ENCODE results near the gene IKZF1.

Gene IKZF1

GRCh38 chr7:50262916-50263690, 41.4 kb upstream of the IKZF1 start:
- H4K20me1 ChIP-seq (ENCODE audit: control insufficient read depth, insufficient read depth, low read depth, low read length): no peaks in the 10 kb centered on the region
- H3F3A ChIP-seq (ENCODE audit: control insufficient read depth, insufficient read depth): peaks cover 31% of the 10 kb centered on the region
- H3K27ac ChIP-seq (ENCODE audit: low read depth, low read length): no peak overlapping the region
- no peaks in the 10 kb centered on the region for H3K9me2 ChIP-seq (replicated peaks; ENCODE audit: control insufficient read depth, low read length)
- H3K4me1 ChIP-seq (ENCODE audit: control insufficient read depth, low read length): peaks cover 68% of the 10 kb centered on the region
- H3K79me2 ChIP-seq (ENCODE audit: control insufficient read depth, low read length): no peaks in the 10 kb centered on the region
- TF ChIP-seq EZH2phosphoT487 (IDR thresholded peaks at IDR 0.05; ENCODE audit: borderline replicate concordance, low read length): no peak
- no peaks in the 10 kb centered on the region for H3K36me3 ChIP-seq (ENCODE audit: control insufficient read depth, low read length)
- no peaks in the 10 kb centered on the region for H3K27me3 ChIP-seq (ENCODE audit: control insufficient read depth, low read length)
- H3K4me2 ChIP-seq (ENCODE audit: low read length): peak overlapping the region; percentile 51
- peak overlapping the region; percentile 16 for H3K4me3 ChIP-seq (ENCODE audit: low read length)
- no peaks in the 10 kb centered on the region for H3K9me3 ChIP-seq (ENCODE audit: control insufficient read depth, insufficient read depth, low read length)

- no peak overlapping the region for H3K27ac ChIP-seq (ENCODE audit: low read depth, low read length)
- H3K9me3 ChIP-seq (ENCODE audit: control insufficient read depth, insufficient read depth, low read length): no peaks in the 10 kb centered on the region
- no peak overlapping the region for H3K4me3 ChIP-seq (ENCODE audit: low read length)
- no peaks in the 10 kb centered on the region for H3K36me3 ChIP-seq (ENCODE audit: control insufficient read depth, low read length)
- H3K27me3 ChIP-seq (ENCODE audit: control insufficient read depth, low read length): no peaks in the 10 kb centered on the region
- no peaks in the 10 kb centered on the region for H3K9me2 ChIP-seq (replicated peaks; ENCODE audit: control insufficient read depth, low read length)
- H3F3A ChIP-seq (ENCODE audit: control insufficient read depth, insufficient read depth): peaks cover 47% of the 10 kb centered on the region
- peaks cover 86% of the 10 kb centered on the region for H3K4me1 ChIP-seq (ENCODE audit: control insufficient read depth, low read length)
- no peaks in the 10 kb centered on the region for H3K79me2 ChIP-seq (ENCODE audit: control insufficient read depth, low read length)
- no peaks in the 10 kb centered on the region for H4K20me1 ChIP-seq (ENCODE audit: control insufficient read depth, insufficient read depth, low read depth, low read length)
- TF ChIP-seq CTCF (IDR thresholded peaks at IDR 0.05; ENCODE audit: low read depth, low read length, poor library complexity, severe bottlenecking) (no peak), EZH2phosphoT487 (IDR thresholded peaks at IDR 0.05; ENCODE audit: borderline replicate concordance, low read length) (no peak)
- H3K4me2 ChIP-seq (ENCODE audit: low read length): peak overlapping the region; percentile 79
Measured at GRCh38 chr7:50264908-50265307, 39.6 kb upstream of the IKZF1 start.

GRCh38 chr7:50265968-50266634, 38.4 kb upstream of the IKZF1 start:
- H3K9me3 ChIP-seq (ENCODE audit: control insufficient read depth, insufficient read depth, low read length): no peaks in the 10 kb centered on the region
- TF ChIP-seq EZH2phosphoT487 (IDR thresholded peaks at IDR 0.05; ENCODE audit: borderline replicate concordance, low read length): no peak
- TF ChIP-seq CTCF (IDR thresholded peaks at IDR 0.05; ENCODE audit: low read depth, low read length, poor library complexity, severe bottlenecking): no peak

More at GRCh38 chr7:50265968-50266634, 38.4 kb upstream of the IKZF1 start:
- peak overlapping the region; percentile 59 for H3K4me3 ChIP-seq (ENCODE audit: low read length)
- no peaks in the 10 kb centered on the region for H3K27me3 ChIP-seq (ENCODE audit: control insufficient read depth, low read length)
- H3K27ac ChIP-seq (ENCODE audit: low read depth, low read length): peak overlapping the region; percentile 91
- H3F3A ChIP-seq (ENCODE audit: control insufficient read depth, insufficient read depth): peaks cover 45% of the 10 kb centered on the region
- H3K4me1 ChIP-seq (ENCODE audit: control insufficient read depth, low read length): peaks cover 98% of the 10 kb centered on the region
- no peaks in the 10 kb centered on the region for H4K20me1 ChIP-seq (ENCODE audit: control insufficient read depth, insufficient read depth, low read depth, low read length)
- no peaks in the 10 kb centered on the region for H3K79me2 ChIP-seq (ENCODE audit: control insufficient read depth, low read length)
- H3K36me3 ChIP-seq (ENCODE audit: control insufficient read depth, low read length): no peaks in the 10 kb centered on the region
- H3K4me2 ChIP-seq (ENCODE audit: low read length): peak overlapping the region; percentile 79
- no peaks in the 10 kb centered on the region for H3K9me2 ChIP-seq (replicated peaks; ENCODE audit: control insufficient read depth, low read length)
